Tibial artery (tissue), 4 donors: ENCODE results near the gene ARL8A.
"Not testable (repeated sequence)": the region's sequence is repeated elsewhere in the genome, so short reads cannot be mapped to it uniquely, and the experiment has no call there.

Source experiments
- DNase-seq, 2 donors: peaks; one replicate each; pipeline ENCODE4 v3.0.0-alpha.2; 2019
- H3K27ac ChIP-seq, 2 donors: fragments of 200-600 bp; sonication (generic) in 1 of 2; 1 replicate in 1 of 2; 2 replicates in 1 of 2; pipeline ENCODE4 v1.5.1; 2018 to 2019; ENCODE audit warnings: mild to moderate bottlenecking in 1 of 2
- H3K27me3 ChIP-seq, 2 donors: fragments of 200-600 bp; sonication (generic) in 1 of 2; one replicate each; pipeline versions ENCODE4 v1.5.1 to v1.6.0; 2016 to 2019
- H3K36me3 ChIP-seq, 3 donors: fragments of 200-600 bp; sonication (generic) in 2 of 3; one replicate each; pipeline ENCODE4 v1.5.1; 2016 to 2019; ENCODE audit warnings: mild to moderate bottlenecking in 2 of 3
- H3K4me1 ChIP-seq, 4 donors: fragments of 200-600 bp; sonication (generic) in 2 of 4; 1 replicate in 3 of 4; 2 replicates in 1 of 4; pipeline ENCODE4 v1.5.1; 2016 to 2019
- H3K4me3 ChIP-seq, 2 donors: fragments of 200-600 bp; sonication (generic) in 1 of 2; 1 replicate in 1 of 2; 2 replicates in 1 of 2; pipeline ENCODE4 v1.5.1; 2018 to 2019; ENCODE audit warnings: mild to moderate bottlenecking in 2 of 2
- H3K9me3 ChIP-seq, 3 donors: fragments of 200-600 bp; sonication (generic) in 1 of 3; one replicate each; pipeline ENCODE4 v1.5.1; 2016 to 2019
- intact Hi-C: fragments of 100-400 bp; cut with DNase I; formaldehyde crosslinking; loops from one replicate; pipeline ENCODE4 v1.15.0; 2023; ENCODE audit warnings: low total_unique reads
- TF ChIP-seq, protein P1 (sequence below), 2 experiments: fragments of 200-600 bp in 1 of 2; fragments of 450-650 bp in 1 of 2; IDR thresholded peaks; one replicate each; pipeline ENCODE4 v1.5.1; 2017 to 2019; ENCODE audit warnings: antibody characterized with exemption in 2 of 2, mild to moderate bottlenecking in 1 of 2, moderate library complexity in 1 of 2

ARL8A gene

DNA sequence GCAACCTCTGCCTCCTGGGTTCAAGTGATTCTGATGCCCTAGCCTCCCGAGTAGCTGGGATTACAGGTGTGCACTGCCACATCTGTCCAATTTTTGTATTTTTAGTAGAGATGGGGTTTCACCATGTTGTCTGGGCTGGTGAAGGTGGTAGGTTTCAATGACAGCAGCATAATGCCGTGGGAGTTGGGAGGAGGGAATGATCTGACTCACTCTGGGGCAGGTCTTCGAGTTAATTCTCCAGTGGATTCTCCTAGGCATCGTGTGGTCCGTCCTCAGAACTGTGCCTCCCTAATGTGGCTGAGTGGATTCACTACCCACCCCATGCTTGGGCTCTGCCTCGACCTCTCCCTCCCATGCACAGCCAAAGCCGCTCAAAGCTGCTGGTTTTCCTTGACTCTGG lies 23.5 kb downstream of the ARL8A start:
- intact Hi-C loops: no loop called here
- H3K9me3 ChIP-seq: no peaks in the 10 kb centered on the region
- H3K27me3 ChIP-seq: peaks cover 0 to 7% of the 10 kb centered on the region in 2 donors
- TF ChIP-seq, protein P1, sequence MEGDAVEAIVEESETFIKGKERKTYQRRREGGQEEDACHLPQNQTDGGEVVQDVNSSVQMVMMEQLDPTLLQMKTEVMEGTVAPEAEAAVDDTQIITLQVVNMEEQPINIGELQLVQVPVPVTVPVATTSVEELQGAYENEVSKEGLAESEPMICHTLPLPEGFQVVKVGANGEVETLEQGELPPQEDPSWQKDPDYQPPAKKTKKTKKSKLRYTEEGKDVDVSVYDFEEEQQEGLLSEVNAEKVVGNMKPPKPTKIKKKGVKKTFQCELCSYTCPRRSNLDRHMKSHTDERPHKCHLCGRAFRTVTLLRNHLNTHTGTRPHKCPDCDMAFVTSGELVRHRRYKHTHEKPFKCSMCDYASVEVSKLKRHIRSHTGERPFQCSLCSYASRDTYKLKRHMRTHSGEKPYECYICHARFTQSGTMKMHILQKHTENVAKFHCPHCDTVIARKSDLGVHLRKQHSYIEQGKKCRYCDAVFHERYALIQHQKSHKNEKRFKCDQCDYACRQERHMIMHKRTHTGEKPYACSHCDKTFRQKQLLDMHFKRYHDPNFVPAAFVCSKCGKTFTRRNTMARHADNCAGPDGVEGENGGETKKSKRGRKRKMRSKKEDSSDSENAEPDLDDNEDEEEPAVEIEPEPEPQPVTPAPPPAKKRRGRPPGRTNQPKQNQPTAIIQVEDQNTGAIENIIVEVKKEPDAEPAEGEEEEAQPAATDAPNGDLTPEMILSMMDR (IDR thresholded peaks at IDR 0.05): no peak
- no peak for DNase-seq
- H3K27ac ChIP-seq: no peak overlapping the region
- no peaks in the 10 kb centered on the region for H3K36me3 ChIP-seq
- peaks cover 0 to 14% (median 0%) of the 10 kb centered on the region in 4 donors for H3K4me1 ChIP-seq
- H3K4me3 ChIP-seq: no peak overlapping the region

DNA sequence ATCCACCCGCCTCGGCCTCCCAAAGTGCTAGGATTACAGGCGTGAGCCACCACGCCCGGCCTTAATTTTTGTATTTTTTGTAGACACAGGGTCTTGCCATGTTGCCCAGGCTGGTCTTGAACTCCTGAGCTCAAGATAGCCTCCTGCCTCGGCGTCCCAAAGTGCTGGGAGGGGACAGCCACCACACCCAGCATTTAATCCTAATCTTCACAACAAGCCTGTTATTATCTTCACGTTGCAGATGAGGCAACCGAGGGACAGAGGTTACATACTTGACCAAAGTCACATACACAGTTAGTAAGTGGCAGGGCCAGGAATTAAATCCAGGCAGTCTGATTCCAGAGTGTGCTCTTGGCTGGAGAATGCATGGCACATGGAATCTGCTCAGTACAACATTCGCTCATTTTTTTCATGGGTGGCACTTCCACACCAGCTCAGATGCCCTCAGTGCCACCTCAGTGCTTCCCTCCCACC lies 26.6 kb downstream of the ARL8A start:
- Histone ChIP-seq H3K27me3 (peaks cover 0 to 7% of the 10 kb centered on the region in 2 donors), H3K4me1 (peaks cover 0 to 22% (median 6%) of the 10 kb centered on the region in 4 donors), H3K4me3 (no peak overlapping the region), H3K9me3 (no peaks in the 10 kb centered on the region), H3K27ac (no peak overlapping the region), H3K36me3 (no peaks in the 10 kb centered on the region)
- no peak for DNase-seq
- TF ChIP-seq, protein P1 (IDR thresholded peaks at IDR 0.05): no peak
- intact Hi-C loops: loop anchor here (5.0 kb wide), 1 partner anchor 106 kb away; the partner anchor contains the start of gene ELF3

DNA sequence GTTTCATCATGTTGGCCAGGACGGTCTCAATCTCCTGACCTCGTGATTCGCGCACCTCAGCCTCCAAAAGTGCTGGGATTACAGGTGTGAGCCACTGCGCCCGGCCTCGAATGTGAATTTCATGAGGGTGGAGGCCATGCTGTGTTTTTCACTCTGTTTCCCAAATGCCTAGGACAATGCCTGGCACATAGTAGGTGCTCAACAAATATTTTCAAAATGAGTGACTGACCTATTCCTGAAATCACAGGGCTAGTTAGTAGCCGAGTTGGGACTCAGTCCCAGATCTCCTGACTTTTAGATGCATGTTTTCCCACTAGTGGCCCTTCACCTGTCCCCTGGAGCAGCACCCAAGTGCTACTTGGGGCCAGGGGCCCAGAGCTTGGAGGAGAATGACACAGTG lies 28.2 kb downstream of the ARL8A start:
- TF ChIP-seq, protein P1 (IDR thresholded peaks at IDR 0.05): no peak
- Histone ChIP-seq H3K27me3 (peaks cover 0 to 7% of the 10 kb centered on the region in 2 donors), H3K4me3 (no peak overlapping the region), H3K9me3 (no peaks in the 10 kb centered on the region), H3K27ac (no peak overlapping the region), H3K4me1 (peaks cover 0 to 20% (median 8%) of the 10 kb centered on the region in 4 donors), H3K36me3 (no peaks in the 10 kb centered on the region)
- intact Hi-C loops: loop anchor here (5.0 kb wide), 1 partner anchor 104 kb away; the partner anchor contains the start of gene ELF3
- DNase-seq: no peak

DNA sequence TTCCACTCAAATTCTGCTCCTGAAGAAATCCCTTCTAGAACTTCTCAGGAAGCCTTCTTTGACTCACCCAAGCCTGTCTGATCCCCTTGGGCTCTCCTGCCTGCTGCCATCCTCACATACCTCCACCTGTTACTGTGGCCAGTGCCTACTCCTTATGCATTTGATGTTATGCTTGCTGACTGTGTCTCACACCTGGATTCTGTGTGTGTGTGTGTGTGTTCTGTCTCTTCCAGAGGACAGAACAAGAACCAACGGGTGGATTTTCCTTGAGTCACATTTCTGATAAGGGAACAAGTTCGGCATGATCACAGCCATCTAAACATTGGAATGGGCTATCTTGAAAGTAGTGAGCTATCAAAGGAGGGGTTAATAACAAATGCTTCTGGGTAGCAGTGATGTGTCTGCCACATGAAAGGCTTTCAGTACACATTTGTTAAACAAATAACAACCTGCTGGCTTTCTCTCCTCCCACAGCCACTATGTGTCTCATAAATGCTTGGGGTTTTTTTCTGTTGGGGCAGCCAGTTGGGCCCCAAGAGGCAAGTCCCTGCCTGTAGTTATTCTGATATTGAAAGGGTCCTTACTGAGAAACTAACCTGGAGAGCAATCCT lies 30.7 kb downstream of the ARL8A start:
- intact Hi-C loops: no loop called here
- Histone ChIP-seq H3K36me3 (no peaks in the 10 kb centered on the region), H3K4me1 (peaks cover 0 to 17% (median 8%) of the 10 kb centered on the region in 4 donors), H3K27ac (peak overlapping the region in 1 of 2 donors; percentile 40), H3K4me3 (no peak overlapping the region), H3K9me3 (no peaks in the 10 kb centered on the region), H3K27me3 (no peaks in the 10 kb centered on the region)
- TF ChIP-seq, protein P1 (IDR thresholded peaks at IDR 0.05): no peak
- no peak for DNase-seq

DNA sequence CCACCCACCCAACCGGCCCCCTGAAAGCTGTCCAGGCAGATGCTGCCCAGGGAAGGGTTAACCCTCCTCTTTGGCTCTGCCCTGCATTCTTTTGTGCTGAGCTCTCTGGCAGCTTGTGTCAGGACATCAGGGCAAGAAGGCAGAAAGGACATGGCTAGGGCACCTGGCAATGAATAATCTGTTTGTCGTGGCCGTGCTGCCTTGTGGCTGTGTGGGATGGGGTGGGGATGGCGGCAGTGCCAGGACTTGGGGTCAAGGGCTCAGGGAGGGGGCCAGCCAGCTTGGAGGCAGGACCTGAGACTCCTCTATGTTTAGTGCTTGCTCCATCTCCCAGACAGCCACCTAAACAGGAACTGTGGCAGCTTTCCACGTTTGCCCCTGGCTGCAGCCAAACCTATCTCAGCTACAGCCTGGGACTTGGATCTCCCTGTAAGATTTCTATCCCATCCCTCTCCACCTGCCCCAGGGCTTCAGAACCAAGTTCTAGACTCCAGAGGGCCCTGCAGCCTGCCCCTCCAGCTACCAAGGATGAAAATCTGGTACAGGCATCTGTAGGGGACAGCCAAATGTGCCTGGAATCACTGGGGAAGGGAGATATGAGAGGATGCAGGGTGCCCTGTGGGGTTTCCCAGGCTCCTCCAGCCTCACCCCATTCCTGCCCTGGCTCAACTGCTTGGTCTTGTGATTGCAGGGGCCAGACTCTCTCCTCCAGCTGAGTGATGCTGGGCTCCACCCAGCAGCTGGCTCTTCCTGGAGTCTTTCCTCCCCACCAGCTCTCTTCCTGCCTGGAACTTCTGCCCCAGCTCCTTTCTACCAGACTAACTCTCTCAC lies 31.5 kb downstream of the ARL8A start:
- Histone ChIP-seq H3K4me1 (peaks cover 0 to 18% (median 8%) of the 10 kb centered on the region in 4 donors), H3K27me3 (no peaks in the 10 kb centered on the region), H3K27ac (peak overlapping the region; percentile 22 to 40), H3K9me3 (no peaks in the 10 kb centered on the region), H3K4me3 (no peak overlapping the region), H3K36me3 (no peaks in the 10 kb centered on the region)
- TF ChIP-seq, protein P1 (IDR thresholded peaks at IDR 0.05): no peak
- intact Hi-C loops: no loop called here
- no peak for DNase-seq

DNA sequence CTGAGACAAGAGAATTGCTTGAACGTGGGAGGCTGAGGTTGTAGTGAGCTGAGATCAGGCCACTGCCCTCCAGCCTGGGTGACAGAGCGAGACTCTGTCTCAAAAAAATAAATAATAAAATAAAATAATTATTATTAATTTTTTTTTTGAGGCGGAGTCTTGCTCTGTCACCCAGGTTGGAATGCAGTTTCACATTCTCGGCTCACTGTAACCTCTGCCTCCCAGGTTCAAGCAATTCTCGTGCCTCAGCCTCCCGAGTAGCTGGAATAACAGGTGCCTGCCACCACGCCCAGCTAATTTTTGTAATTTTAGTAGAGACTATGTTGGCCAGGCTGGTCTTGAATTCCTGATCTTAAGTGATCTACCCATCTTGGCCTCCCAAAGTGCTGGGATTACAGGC lies 32.9 kb downstream of the ARL8A start:
- intact Hi-C loops, H3K4me3 ChIP-seq, H3K27ac ChIP-seq, H3K9me3 ChIP-seq, H3K27me3 ChIP-seq, H3K36me3 ChIP-seq, DNase-seq: not testable (repeated sequence)
- peaks cover 0 to 21% (median 8%) of the 10 kb centered on the region in 4 donors for H3K4me1 ChIP-seq
